NCI-H1417 treated with DMSO at 0.1 percent for 48 hours (cell line): ENCODE measurements around the gene KLF11.
"Not testable (repeated sequence)": the region's sequence is repeated elsewhere in the genome, so short reads cannot be mapped to it uniquely, and the experiment has no call there.

Experiments
- DNase-seq: peaks from one replicate; lab custom pipeline; 2025; lab: John Stamatoyannopoulos, UW

The KLF11 gene

DNA sequence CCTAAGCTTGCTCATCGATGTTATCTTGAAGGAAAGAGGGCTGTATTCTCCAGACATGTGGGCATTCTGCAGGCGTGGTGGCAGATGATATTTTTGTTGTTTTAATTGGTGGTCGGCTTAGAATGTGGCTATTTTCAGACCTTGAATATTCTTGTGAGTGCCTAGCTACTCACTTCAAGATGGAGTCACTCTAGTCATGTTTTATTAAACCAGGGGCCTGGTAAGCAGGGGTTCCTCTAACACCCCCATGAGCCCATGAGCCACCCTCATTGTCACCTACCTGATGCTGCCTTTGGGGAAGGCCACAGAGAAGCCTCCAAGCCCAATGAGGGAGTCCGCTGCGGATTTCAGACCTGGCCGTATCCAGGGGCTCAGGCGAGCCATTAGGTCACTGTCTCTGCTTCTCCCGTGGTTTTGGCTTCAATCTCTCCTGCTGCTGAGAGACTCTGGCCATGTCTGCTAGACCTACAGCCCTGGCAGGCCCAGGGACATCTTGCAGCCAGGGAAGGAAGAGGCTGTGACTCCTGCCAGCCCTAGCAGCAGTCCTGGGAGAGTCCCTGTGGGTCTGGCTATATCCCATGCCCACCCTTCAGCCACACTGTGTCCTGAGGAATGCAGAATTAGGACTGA is 16.3 kb upstream of the KLF11 start:
- no peak for DNase-seq

DNA sequence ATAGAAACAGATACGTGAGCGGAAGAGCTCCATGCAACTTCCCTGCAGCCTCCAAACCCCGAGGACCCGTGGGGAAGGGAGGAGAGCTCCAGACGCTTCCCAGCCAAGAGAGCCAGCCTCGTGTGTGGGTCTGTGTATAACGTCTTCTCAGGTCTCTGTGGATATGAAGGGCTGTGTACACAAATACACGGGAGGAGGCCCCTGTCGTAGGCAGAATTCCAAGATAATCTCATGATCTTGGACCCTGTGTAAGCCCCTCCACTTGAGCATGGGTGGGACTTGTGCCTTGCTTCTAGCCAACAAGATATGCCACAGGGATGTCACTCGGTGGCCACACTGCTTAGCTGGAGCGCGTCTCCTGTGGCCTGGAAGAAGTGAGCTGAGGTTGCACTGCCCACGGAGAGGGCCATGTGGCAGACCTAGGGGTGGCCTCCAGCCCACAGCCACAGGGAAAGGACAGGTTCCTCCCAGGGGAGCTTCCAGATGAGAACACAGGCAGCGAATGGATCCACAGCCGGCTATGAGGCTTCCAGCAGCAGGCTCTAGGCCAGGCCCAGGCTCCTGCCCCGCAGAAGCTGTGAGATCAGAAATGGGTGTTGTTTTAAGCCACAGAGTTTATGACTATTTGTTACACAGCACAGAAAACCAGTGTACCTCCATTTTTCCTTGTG is 15.6 kb upstream of the KLF11 start:
- no peak for DNase-seq

DNA sequence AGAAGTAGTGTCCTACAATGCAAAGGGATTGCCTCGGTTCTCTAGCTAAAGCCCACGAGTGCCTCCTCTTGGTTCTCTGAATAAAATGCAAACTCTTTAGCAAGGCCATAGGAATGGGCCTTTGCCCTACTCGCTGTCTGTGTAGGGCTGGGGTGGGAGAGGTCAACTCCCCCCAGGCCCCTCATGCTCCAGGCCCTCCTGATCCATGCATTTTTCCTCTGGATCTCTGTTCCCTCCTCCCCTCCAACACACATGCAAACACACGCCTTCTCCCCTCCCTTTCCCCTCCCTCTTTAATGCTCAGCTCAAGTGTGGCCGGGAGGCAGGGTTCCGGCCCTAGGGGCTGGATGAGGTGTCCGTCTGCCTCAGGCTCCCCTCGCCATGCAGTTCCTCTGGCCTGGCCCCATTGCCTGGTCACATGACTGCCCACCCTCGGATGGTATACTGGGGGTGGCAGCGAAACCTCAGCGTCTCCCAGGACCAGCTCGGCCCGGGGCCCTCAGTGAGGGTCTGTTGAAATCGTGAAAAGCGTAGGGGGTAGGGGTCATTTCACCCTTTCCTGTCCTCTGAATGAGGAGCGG is 14.9 kb upstream of the KLF11 start:
- no peak for DNase-seq

DNA sequence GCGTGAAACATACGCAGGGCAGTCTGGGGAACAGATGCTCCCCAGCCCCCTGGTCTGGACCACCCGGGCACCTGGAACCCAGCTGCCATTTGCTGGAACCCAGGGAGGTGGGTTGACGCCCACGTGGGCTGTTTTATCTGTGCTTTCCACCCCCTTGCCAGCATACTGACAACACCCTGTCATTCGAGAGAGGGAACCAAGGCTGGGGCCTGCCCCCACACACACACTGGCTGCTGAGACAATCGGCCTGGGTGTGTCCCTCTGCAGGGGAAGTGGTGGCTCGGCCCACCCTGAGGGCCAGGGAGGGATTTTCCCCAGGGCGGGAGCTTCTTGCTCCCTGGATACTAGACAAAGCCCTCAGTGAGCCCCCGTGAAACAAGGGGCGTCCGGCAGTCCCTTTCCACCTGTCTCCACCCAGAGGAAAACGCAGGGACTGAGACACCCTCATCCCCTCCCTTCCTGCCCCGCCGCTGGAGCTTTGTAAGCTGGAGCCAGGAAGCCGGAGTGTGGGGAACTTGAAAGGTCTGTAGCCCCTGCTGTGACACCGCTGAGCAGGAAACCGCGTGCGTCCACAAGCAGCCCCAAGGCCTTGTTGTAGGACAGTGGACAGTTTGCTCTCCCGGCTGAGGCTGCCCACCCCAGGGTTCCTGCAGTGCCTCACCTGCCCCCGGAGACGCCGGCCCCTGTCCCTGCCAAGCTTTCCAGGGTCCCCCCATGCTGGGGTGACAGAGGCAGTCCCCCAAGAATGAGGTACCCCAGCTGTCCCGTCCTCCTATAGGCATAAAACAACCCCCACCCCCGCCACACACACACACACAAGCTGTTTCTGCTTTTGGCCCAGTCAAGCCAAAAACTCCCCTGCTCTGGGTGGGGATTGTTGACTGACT is 14.1 kb upstream of the KLF11 start:
- no peak for DNase-seq

DNA sequence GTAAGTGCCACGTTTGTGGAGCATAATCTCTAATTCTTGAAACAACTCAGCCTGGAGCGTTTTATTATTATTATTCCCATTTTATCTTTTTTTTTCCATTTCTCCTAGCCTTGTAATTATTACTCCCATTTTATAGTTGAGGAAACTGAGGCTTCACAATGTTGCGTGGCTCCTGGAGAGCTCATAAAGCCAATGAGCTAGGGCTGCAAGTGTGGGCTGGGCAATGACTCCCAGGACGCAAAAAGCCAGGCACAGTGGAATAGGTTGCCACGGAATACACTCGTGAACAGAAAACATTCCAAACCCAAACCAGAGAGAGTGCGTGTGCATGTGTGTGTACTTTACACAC is 13.5 kb upstream of the KLF11 start:
- DNase-seq: no peak

DNA sequence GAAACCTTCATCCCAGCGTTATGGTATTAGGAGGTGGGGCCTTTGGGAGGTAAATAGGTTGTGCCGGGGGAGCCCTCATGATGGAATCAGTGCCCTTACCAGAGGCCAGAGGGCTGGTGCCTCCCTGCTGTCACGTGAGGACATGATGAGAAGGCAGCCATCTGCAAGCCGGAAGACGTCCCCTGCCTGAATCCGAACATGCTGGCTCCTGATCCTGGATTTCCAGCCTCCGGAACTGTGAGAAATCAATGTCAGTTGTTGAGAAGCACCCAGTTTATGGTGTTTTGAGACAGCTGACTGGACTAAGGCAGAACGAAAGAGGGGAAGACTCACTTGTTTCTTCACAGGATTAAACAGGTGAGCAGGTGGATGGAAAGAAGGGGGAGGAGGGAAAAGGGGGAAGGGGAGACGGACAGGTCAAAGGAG is 13.0 kb upstream of the KLF11 start:
- DNase-seq: no peak

DNA sequence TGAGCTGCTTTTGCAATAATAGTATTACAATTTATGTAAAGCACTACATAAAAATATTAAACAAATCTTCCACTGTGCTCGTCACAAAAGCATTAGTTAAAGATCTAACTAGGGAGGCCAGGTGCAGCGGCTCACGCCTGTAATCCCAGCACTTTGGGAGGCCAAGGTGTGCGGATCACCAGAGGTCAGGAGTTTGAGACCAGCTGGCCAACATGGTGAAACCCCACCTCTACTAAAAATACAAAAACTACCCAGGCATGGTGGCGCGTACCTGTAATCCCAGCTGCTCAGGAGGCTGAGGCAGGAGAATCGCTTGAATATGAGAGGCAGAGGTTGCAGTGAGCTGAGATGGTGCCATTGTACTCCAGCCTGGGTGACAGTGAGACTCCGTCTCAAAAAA is 12.6 kb upstream of the KLF11 start:
- not testable (repeated sequence) for DNase-seq

DNA sequence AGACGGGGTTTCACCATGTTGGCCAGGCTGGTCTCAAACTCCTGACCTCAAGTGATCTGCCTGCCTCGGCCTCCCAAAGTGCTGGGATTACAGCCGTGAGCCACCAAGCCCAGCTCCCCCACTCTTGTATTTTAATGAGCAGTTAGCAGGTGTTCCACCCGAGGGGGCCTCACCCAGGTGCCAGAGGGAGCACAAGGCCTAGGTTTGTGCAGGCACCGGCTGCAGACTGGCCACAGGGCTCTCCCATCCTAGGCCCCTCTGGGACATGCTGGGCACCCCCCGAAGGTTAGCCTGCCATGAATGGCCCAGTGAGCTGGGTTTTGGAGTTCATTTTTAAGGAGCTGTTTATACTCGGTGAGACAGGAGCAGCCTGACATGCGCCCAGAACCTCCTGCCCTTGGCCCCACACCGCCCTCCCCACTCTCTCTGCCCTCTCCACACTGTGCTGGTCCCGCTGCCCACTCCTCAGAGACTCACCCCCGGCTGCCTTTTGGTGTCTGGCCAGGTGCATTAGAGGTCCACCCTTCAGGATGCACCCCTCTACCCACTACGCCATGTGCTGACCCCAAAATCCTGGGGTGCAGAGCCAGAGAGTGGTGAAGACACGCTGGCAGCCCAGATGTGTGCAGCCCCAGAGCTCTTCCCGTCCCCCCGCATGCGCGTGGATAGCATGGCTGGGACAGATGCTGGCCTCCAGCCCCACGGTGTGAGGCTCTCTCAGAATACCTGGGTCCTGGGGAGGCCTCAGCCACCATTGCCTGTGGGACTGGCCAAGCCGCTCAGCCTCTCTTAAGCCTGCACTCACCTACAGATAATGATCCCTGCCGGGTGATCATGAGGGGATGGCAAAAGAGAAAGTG is 11.2 kb upstream of the KLF11 start:
- DNase-seq: no peak

DNA sequence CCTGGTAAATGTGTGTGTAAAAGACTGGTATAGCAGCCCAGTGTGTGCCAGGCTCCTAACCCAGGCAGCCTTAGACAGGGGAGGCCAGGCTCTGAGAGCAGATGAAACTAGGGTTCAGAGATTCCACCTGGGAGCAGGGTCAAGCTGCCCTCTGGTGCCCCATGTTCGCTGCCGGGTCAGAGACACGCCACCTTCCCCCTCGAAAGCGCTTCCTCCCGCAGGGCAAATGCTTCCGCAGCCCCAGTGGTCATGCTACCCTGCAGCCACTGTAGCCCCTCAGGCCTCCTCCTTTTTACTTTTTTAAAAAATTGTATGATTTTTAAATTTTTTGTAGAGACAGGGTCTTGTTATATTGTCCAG is 10.6 kb upstream of the KLF11 start:
- no peak for DNase-seq

DNA sequence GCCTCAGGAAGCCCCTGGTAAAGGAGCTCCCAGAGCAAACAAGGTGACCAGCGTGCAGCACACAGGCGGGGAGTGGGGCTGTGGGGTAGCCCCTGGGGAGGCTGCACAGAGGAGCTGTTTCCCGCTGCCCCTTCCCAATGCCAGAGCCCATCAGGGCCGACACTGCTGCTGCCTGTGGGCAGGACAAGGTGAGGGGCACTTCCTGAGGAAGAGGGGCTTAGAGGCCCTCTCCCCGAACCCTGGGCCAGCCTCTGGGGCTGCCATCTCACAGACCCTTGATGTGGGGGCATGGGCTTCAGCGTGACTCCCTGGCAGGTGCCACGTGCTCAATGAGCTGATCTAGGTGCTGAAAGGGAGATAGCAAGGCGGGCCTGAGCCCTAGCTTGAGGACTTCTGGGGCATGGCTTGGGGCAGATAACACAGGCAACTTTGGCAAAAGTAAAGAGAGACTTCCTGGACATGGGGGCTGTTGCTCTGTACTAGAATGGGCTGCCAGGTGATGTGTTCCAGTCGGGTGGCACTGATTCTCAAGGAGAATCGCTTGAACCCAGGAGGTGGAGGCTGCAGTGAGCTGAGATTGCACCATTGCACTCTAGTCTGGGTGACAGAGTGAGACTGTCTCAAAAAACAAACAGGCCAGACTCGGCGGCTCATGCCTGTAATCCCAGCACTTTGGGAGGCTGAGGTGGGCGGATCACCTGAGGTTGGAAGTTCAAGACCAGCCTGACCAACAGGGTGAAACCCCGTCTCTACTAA is 9.9 kb upstream of the KLF11 start:
- no peak for DNase-seq

DNA sequence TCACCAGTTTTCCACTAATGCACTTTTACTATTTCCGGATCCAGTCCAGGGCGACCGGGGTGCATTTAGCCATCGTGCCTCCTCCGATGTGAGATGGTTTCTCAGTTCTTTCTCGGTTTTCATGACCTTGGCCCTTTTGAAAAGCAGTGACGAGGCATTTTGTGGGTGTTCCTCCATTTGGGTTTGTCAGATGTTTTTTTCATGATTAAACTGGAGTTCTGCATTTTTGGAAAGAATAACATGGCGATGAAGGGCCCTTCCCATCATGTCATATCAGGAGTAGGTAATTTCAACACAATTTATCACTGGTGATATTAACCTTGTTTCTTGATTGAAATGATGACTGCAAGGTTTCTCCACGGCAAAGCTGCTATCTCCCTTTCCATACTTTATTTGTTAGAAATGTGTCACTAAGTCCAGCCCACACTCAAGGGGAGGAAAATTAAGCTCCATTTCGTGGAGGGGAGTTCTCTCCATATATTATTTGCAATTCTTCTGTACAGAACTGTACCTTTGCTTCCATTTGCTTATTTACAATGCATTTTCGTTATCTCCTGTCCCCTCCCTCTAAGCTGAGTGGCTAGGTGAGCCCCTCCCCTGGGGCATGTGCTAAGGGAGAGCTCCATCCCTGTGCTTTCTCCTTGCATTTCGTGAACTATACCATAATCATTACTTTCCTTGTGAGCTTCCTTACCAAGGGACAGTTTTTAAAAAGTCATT is 8.9 kb upstream of the KLF11 start:
- DNase-seq: no peak

DNA sequence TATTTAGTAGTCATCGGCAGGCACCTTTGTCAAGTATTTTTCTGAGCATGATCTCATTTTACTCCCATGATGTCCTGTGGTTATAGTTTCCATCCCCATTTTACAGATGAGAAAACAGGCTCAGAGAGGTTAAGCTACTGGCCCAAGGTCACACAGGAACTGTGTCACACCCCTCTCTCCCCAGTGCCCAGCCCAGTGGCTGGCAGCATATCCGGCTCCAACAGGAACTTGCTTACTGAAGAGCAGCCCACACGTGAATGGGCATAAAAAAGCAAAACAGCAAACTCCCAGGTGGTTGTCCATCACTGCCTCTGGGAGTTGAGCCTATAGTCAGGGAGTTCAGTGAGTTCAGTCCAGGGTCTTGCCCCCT is 8.3 kb upstream of the KLF11 start:
- DNase-seq: no peak

DNA sequence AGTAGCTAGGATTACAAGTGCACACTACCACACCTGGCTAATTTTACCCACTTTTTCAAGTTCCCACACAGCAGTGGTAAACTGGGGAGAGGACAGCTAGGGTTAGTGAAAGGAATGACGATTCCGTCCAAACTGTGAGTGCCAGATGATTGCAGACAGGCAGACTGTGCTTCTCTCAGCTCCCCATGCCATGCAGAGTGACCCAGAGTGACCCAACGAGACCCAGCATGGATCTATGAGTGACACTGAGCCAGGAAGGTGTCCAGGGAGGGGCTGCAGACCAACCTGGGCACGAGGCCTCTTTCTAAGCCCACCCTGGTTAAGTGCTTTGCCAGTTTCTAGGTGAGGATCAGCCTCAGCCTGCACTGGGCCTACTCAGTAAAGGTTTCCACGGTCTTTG is 7.7 kb upstream of the KLF11 start:
- no peak for DNase-seq

DNA sequence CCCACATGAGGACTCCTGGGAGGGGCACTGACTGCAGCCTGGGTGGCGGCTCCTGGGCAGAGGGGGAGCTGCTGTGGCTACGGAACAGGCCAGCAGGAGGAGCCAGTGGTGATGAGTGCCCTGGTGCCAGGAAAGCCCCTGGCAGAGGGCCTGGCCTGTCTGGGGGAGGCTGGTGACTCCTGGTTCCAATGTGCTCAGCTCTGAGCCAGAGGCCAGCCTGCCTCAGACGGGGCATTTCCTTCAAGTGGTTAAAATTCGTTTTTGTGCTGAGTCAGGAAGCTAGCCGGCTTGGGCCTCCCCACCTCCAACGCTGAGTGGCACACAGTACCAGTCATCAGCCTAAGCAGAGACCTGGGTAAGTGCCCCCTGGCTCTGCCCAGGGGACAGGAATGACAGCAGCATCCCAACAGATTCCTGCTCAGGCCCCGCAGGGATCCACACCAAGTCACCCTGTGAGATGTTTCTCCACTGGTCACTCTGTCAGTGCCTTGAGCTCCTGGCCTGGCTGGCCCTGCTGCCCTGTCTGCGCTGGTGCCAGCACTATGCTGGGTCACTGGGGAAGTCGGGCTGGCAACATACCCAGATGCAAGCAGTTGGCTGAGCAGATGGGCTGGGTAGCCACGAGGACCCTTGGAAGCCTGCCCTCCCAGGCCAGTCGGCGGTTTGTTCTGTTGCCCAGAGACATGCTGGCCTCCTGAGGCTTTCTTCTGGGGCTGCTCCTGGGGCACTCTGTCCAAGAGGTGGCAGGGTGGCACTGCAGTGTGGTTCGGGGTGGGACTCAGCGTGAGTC is 7.1 kb upstream of the KLF11 start:
- DNase-seq: no peak

DNA sequence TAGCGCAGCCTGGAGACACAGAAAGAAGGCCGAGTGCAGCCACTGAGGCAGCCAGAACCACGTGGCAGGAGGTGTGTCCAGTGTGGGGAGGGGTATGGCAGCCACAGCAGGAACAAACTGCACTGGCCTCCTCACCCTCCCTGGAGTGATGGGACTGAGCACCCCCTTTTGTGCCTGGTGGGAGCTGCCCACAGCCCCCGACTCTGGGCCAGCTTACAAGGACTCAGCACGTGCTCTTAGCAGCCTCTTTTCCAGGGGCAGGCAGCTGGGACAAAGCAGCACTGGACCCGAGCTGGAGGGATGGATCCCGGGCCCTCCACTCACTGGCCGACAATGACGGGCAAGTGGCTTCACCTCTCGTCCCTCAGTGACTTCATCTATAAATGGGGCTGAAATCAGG is 5.2 kb upstream of the KLF11 start:
- DNase-seq: no peak

DNA sequence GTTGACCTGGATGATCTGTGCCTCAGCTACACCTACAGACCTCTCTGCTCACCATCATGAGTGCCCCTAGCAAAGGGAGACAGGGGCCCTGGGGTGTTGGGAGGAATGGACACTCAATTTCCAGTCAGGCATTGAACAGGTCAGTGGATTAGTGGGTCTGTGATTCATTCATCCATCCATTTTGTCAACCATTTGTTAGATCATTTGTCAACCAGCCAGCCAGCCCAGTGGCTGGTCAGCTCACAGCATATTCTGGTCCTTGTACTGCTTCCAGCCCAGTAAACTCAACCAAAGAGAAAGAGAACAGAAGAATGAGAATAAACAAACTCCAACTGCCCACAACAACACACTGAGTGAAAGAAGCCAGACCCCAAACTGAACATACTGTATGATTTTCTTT is 4.6 kb upstream of the KLF11 start:
- no peak for DNase-seq

DNA sequence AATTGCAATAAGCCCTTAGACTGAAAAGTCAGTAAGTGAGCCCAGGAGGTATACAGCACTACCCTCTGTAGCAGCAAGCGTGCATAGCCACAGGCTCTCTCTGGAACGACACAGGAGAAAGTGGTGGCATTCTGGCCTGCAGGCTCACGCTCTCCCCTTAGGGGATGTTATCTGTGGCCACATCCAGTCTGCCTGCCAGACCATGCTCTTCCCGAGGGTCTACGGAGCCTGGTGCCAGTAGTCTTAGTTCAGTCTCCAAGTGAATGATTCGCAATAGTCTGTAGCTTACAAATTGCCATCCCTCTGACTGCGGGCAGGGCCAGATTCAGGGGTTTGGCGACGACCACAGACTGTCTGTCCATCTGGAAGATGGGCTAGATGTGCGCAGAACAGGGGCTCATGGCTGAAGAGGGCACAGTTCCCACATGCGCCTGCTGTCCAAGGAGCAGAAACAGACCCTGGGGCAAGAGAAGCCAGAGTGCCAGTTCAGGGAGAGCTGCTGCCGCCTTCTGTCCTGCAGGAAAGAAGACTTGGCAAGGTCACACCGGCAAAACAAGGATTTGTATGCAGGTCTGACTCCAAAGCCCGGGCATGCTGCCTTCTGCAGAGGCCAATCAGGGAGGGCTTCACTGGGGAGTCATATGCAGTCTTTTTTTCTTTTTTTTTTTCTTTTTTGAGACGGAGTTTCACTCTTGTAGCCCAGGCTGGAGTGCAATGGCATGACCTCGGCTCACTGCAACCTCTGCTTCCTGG is 3.5 kb upstream of the KLF11 start:
- no peak for DNase-seq

DNA sequence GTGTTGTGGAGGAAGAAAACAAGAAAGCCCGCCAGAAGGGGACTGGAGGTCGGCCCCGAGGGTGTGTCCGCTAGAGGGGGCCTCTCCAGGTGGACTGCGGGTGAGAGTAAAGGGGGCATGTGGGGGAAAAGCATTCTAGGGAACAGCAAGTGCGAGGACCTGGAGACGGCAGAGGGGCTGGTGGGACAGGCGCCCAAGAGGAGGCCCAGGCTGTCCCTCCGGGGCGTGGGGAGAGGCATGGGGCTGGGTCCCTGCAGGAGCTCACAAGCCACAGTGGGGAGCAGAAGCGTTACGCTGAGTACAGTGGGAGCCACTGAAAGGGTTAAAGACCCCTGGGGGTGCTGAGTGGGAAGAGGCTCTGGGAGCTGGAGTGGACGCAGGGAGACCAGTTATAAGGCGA is 1.6 kb upstream of the KLF11 start:
- no peak for DNase-seq
